Activated naive CD8-positive, alpha-beta T cell treated with anti-CD3 and anti-CD28 coated beads, Interleukin-2, amount 50 U/mL, for 24 hours (primary cell): ENCODE results near the gene CLIP1.

Source experiments
- ATAC-seq: fragments of 150-1000 bp; cut with Tn5 transposase; one replicate; pipeline ENCODE4 v1.10.0; 2021
- DNase-seq: peaks from one replicate; pipeline ENCODE4 v3.0.0; 2021
- H3K27ac Mint-ChIP-seq: one replicate; pipeline ENCODE4 v1.8.0; 2021; ENCODE audit warnings: mild to moderate bottlenecking, mixed read lengths
- H3K27me3 Mint-ChIP-seq: one replicate; pipeline ENCODE4 v1.8.0; 2021; ENCODE audit warnings: mixed read lengths
- H3K36me3 Mint-ChIP-seq: one replicate; pipeline ENCODE4 v1.8.0; 2021; ENCODE audit warnings: low read depth, mixed read lengths
- H3K4me1 Mint-ChIP-seq: one replicate; pipeline ENCODE4 v1.8.0; 2021; ENCODE audit warnings: mixed read lengths
- H3K4me3 Mint-ChIP-seq: one replicate; pipeline ENCODE4 v1.8.0; 2021; ENCODE audit warnings: mild to moderate bottlenecking, moderate library complexity, mixed read lengths
- H3K9me3 Mint-ChIP-seq: one replicate; pipeline ENCODE4 v1.8.0; 2021; ENCODE audit warnings: mixed read lengths

Gene CLIP1

GRCh38 chr12:122308811-122309210 is 113.7 kb downstream of the CLIP1 start:
- H3K27ac Mint-ChIP-seq, result no peak overlapping the region
- H3K4me3 Mint-ChIP-seq, result no peak overlapping the region
- H3K4me1 Mint-ChIP-seq, result no peaks in the 10 kb centered on the region
- peaks cover 7% of the 10 kb centered on the region for H3K36me3 Mint-ChIP-seq
- H3K27me3 Mint-ChIP-seq, result no peaks in the 10 kb centered on the region
- ATAC-seq (no peak), DNase-seq (no peak)
- no peaks in the 10 kb centered on the region for H3K9me3 Mint-ChIP-seq

- Mint-ChIP-seq H3K27ac (no peak overlapping the region), H3K4me1 (no peaks in the 10 kb centered on the region), H3K4me3 (no peak overlapping the region), H3K9me3 (no peaks in the 10 kb centered on the region), H3K36me3 (peaks cover 10% of the 10 kb centered on the region), H3K27me3 (no peaks in the 10 kb centered on the region)
- ATAC-seq, result no peak
- DNase-seq, result no peak
Observed at GRCh38 chr12:122306407-122306806, 116.1 kb downstream of the CLIP1 start.

DNA sequence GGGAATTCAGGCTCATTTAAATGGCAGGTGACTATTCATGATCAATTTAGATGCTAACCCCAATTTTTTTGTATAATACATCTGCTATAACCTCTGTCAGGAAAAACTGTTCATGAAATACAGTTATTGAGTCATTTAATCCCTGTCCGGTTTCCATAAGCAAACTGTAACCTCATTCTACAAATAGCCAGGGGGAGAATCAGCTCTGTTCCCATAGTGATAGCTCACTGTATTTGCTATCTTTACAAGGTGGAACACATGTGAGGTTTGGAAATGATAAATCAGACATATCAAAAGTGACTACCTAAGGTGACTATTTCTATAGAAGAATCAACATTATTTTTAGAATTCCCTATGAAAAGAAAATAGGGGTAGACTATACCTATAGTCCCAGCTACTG is 117.5 kb downstream of the CLIP1 start:
- ATAC-seq, result no peak
- Mint-ChIP-seq H3K36me3 (peaks cover 7% of the 10 kb centered on the region), H3K27ac (no peak overlapping the region), H3K9me3 (no peaks in the 10 kb centered on the region), H3K4me3 (no peak overlapping the region), H3K27me3 (no peaks in the 10 kb centered on the region), H3K4me1 (no peaks in the 10 kb centered on the region)
- DNase-seq, result no peak

DNA sequence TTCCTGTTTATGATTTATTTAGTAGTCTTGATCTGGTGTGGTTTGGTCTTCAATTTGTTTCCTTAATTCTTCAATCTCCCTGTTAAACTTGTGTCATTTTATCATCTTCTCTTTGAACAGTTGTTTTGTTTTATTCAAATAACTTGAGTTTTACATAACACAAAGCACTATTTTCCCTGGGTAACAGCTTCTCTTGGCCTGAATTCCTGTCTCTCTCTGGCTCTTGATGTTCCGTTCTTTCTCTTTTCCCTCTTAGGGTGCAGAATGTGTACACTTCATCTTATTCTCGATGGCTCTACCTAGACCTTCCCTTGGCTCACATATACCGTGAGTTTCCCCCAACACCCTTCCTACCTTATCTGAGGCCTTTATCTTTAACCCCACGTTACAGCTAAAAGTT is 119.4 kb downstream of the CLIP1 start:
- H3K36me3 Mint-ChIP-seq, result peaks cover 12% of the 10 kb centered on the region
- DNase-seq (no peak), ATAC-seq (no peak)
- H3K4me1 Mint-ChIP-seq, result no peaks in the 10 kb centered on the region
- H3K4me3 Mint-ChIP-seq, result no peak overlapping the region
- H3K27ac Mint-ChIP-seq, result no peak overlapping the region
- H3K27me3 Mint-ChIP-seq, result no peaks in the 10 kb centered on the region
- no peaks in the 10 kb centered on the region for H3K9me3 Mint-ChIP-seq

GRCh38 chr12:122298071-122298748 is 124.3 kb downstream of the CLIP1 start:
- Mint-ChIP-seq H3K4me3 (no peak overlapping the region), H3K36me3 (peaks cover 24% of the 10 kb centered on the region), H3K27me3 (no peaks in the 10 kb centered on the region), H3K4me1 (no peaks in the 10 kb centered on the region), H3K27ac (no peak overlapping the region), H3K9me3 (no peaks in the 10 kb centered on the region)
- ATAC-seq (no peak), DNase-seq (no peak)

- Mint-ChIP-seq H3K4me1 (no peaks in the 10 kb centered on the region), H3K36me3 (peaks cover 27% of the 10 kb centered on the region), H3K9me3 (no peaks in the 10 kb centered on the region), H3K4me3 (no peak overlapping the region), H3K27ac (no peak overlapping the region), H3K27me3 (no peaks in the 10 kb centered on the region)
- DNase-seq (no peak), ATAC-seq (no peak)
Observed at GRCh38 chr12:122297494-122297893, 125.0 kb downstream of the CLIP1 start.

DNA sequence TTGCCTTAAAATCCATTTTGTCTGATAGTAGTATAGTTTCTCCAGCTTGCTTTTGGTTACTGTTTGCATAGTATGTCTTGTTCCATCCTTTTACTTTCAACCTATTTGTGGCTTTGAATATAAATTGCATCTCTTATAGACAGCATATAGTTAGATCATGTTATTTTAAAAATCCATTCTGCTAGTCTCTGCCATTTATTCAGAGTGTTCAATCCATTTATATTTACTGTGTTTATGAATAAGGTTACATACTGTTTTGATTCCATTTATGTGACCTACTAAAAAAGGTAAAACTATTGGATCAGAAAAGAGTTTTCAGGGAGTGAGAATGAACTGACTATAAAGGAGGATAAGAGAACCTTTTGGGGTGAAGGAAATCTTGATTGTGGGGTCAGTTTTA is 126.6 kb downstream of the CLIP1 start:
- no peak for DNase-seq
- ATAC-seq, result no peak
- H3K4me1 Mint-ChIP-seq, result no peaks in the 10 kb centered on the region
- no peak overlapping the region for H3K4me3 Mint-ChIP-seq
- H3K9me3 Mint-ChIP-seq, result no peaks in the 10 kb centered on the region
- H3K27ac Mint-ChIP-seq, result no peak overlapping the region
- H3K36me3 Mint-ChIP-seq, result peaks cover 25% of the 10 kb centered on the region
- no peaks in the 10 kb centered on the region for H3K27me3 Mint-ChIP-seq

DNA sequence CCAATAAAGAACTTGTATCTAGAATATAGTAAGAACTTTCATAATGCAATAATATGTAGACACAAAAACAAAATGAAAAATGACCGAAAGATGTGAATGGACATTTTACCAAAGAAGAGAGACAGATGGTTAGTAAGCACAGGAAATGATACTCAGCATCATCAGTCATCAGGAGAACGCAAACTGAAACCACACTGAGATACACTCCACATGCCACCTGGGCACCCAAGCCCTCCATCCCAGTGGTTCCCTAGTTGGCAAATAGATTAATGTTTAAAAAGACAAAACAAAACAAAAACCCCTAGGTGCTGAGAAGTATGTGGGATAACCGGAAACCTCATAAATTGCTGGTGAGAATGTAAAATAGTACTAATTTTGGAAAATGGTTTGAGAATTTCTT is 129.4 kb downstream of the CLIP1 start:
- Mint-ChIP-seq H3K27ac (no peak overlapping the region), H3K4me1 (no peaks in the 10 kb centered on the region), H3K4me3 (no peak overlapping the region), H3K36me3 (peaks cover 19% of the 10 kb centered on the region), H3K9me3 (no peaks in the 10 kb centered on the region), H3K27me3 (no peaks in the 10 kb centered on the region)
- ATAC-seq, result no peak
- DNase-seq, result no peak

- Mint-ChIP-seq H3K27me3 (no peaks in the 10 kb centered on the region), H3K36me3 (peaks cover 13% of the 10 kb centered on the region), H3K4me1 (no peaks in the 10 kb centered on the region), H3K27ac (no peak overlapping the region), H3K9me3 (no peaks in the 10 kb centered on the region), H3K4me3 (no peak overlapping the region)
- ATAC-seq (no peak), DNase-seq (no peak)
Observed at GRCh38 chr12:122291431-122291830, 131.0 kb downstream of the CLIP1 start.

GRCh38 chr12:122283680-122284079 is 138.8 kb downstream of the CLIP1 start:
- DNase-seq (no peak), ATAC-seq (no peak)
- H3K9me3 Mint-ChIP-seq, result no peaks in the 10 kb centered on the region
- H3K4me1 Mint-ChIP-seq, result no peaks in the 10 kb centered on the region
- peaks cover 2% of the 10 kb centered on the region for H3K36me3 Mint-ChIP-seq
- no peak overlapping the region for H3K27ac Mint-ChIP-seq
- H3K27me3 Mint-ChIP-seq, result no peaks in the 10 kb centered on the region
- no peak overlapping the region for H3K4me3 Mint-ChIP-seq

DNA sequence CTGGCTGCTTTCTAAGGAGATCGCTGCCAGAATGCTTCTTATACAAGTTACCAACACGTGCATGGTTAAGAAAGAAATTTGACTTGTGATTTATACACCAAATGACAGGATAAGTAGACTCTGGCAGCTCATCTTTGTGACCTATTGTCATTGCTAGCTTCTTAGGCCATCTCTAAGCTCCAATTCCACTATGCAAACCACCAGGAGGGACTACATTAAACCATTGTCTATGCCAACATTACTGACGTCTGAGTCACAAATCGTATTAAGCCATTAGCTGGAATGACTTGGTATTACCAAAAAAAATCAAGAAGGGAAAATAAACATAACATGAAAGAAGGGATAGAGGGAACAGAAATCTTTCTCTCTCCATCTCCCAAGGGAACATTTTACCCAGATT is 140.4 kb downstream of the CLIP1 start:
- Mint-ChIP-seq H3K27ac (no peak overlapping the region), H3K9me3 (no peaks in the 10 kb centered on the region), H3K4me1 (no peaks in the 10 kb centered on the region), H3K4me3 (no peak overlapping the region), H3K27me3 (no peaks in the 10 kb centered on the region), H3K36me3 (peaks cover 8% of the 10 kb centered on the region)
- no peak for ATAC-seq
- no peak for DNase-seq

GRCh38 chr12:122276242-122276641 is 146.2 kb downstream of the CLIP1 start:
- H3K27me3 Mint-ChIP-seq, result no peaks in the 10 kb centered on the region
- H3K27ac Mint-ChIP-seq, result no peak overlapping the region
- H3K36me3 Mint-ChIP-seq, result peaks cover 18% of the 10 kb centered on the region
- H3K4me1 Mint-ChIP-seq, result no peaks in the 10 kb centered on the region
- ATAC-seq (no peak), DNase-seq (no peak)
- H3K9me3 Mint-ChIP-seq, result no peaks in the 10 kb centered on the region
- H3K4me3 Mint-ChIP-seq, result no peak overlapping the region

DNA sequence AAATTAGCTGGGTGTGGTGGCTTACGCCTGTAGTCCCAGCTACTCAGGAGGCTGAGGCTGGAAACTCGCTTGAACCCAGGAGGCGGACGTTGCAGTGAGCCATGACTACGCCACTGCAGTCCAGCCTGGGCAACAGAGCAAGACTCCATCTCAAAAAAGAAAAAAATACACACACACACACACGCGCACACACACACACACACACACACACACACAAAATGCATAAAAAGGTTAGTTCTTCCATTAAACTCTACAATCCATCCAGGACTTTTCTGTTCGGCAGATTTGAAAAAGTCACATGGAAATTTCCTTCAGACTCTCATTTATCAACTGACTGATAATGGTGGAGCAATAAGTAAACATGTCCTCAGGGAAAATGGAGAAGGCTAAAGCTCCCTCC is 147.0 kb downstream of the CLIP1 start:
- no peaks in the 10 kb centered on the region for H3K27me3 Mint-ChIP-seq
- no peaks in the 10 kb centered on the region for H3K9me3 Mint-ChIP-seq
- no peak for DNase-seq
- ATAC-seq, result no peak
- H3K4me3 Mint-ChIP-seq, result no peak overlapping the region
- no peak overlapping the region for H3K27ac Mint-ChIP-seq
- peaks cover 18% of the 10 kb centered on the region for H3K36me3 Mint-ChIP-seq
- H3K4me1 Mint-ChIP-seq, result no peaks in the 10 kb centered on the region

DNA sequence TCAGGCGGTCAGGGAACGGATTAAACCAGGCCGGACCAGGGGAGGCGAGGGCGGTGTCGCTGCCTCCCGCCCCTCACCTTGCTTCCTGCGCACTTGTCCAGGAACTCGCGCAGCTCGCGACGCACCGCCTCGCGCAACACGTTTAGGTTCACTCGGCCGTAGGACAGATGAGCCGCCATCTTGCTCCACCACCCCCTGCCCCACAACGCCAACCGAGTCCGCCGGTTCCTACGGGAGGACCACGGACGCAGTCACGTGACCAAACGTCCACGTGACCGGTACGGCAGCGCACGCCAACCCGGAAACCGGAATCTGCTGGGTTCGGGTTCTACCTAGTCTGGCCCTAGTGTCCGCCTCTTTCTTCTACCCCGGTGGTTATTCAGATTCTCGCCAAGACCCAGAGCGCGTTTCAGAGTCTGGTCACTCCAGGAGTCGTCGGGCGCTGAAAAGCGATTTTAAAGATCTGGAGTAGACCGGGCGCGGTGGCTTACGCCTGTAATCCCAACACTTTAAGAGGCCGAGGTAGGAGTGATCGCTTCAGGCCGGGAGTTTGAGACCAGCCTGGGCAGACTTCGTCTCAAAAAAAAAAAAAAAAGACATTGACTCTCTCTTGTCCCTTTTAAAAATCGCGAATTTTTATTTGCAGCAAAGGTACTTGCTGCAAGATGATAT is 156.1 kb downstream of the CLIP1 start, which contains the start of gene VPS33A:
Gene VPS33A (minus strand): TSS at position 265 of the 672 bp plus-strand sequence. CDS start 86 bp downstream, at position 179.
- peaks cover 15% of the 10 kb centered on the region for H3K36me3 Mint-ChIP-seq
- H3K4me1 Mint-ChIP-seq, result peaks cover 28% of the 10 kb centered on the region
- ATAC-seq (peak; percentile 91), DNase-seq (peak; percentile 96)
- peak within 1 kb of the TSS; percentile 99 for H3K27ac Mint-ChIP-seq
- H3K27me3 Mint-ChIP-seq, result peaks cover 3% of the 10 kb centered on the region
- no peaks in the 10 kb centered on the region for H3K9me3 Mint-ChIP-seq
- H3K4me3 Mint-ChIP-seq, result peak within 1 kb of the TSS; percentile 96

- Mint-ChIP-seq H3K27ac (peak overlapping the region; percentile 99), H3K4me1 (peaks cover 28% of the 10 kb centered on the region), H3K4me3 (peak overlapping the region; percentile 96), H3K36me3 (peaks cover 20% of the 10 kb centered on the region), H3K9me3 (no peaks in the 10 kb centered on the region), H3K27me3 (peaks cover 3% of the 10 kb centered on the region)
- peak; percentile 38 for DNase-seq
- ATAC-seq, result peak; percentile 34
Observed at GRCh38 chr12:122265886-122266229, 156.6 kb downstream of the CLIP1 start.
